T-helper 2 cell treated with Interferon-gamma antibody and Interleukin-4, amounts not matched to agents 100 ng/mL and 5 ng/mL, for 36 hours (primary cell): ENCODE measurements around the gene CSAD. TPM values are rescaled to one million over a fixed set of nuclear protein-coding genes. Genes with fewer than 3 reads are reported as not detected.
"Not testable (repeated sequence)": the region's sequence is repeated elsewhere in the genome, so short reads cannot be mapped to it uniquely, and the experiment has no call there.

ENCODE experiments used
- intact Hi-C: fragments of 100-400 bp; cut with micrococcal nuclease; formaldehyde crosslinking; loops from one replicate; pipeline ENCODE4 v1.15.1; 2023
- total RNA-seq: library from RNA; stranded (reverse); gene quantifications from 2 replicates; pipeline ENCODE4 v1.2.3, GENCODE V29; 2022

CSAD gene
- total RNA-seq, 1 donor from 2014 or later = 24.9 TPM

DNA sequence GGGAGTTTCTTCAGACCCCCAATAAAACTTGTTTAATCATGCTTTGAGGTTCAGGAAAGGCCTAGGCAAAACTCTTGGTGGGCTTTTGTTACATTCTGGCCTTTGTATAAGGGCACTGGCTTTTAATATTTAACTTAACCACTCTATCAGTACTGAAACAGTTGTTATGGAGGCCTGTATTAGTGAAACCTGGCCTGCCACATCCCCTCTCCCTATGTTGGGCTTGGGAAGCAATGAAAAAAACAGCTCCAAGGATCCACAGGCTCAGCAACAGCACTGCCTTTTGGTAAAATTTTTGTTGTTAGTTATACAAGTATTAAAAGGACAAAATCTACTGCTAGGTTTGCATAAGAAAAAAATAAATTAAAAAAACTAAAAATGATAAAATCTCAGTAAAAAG is 66.8 kb downstream of the CSAD start:
- intact Hi-C loops = no loop called here

GRCh38 chr12:53113136-53113705 is 67.5 kb downstream of the CSAD start:
- intact Hi-C loops = no loop called here

DNA sequence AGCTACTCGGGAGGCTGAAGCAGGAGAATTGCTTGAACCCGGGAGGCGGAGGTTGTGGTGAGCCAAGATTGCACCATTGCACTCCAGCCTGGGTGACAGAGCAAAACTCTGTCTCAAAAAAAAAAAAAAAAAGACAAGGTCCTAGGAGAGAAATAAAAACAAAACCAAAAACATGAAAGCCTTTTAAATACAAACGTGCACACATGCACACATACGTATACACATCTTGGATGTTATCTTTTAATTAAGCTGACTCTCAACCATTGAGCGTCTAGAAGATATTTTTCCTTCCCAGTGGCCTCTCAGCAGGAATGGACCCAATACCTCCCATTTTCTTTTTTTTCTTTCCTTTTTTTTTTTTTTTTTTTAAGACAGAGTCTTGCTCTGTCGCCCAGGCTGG is 68.3 kb downstream of the CSAD start:
- intact Hi-C loops = not testable (repeated sequence)

Other genes with a start within 250 kb of the CSAD start
- 0.75 and 1.2 TPM in 2 replicates for gene KRT18, start 231.8 kb downstream of the CSAD start, total RNA-seq
- gene EIF4B, start 174.5 kb downstream of the CSAD start, total RNA-seq = 383 and 386 TPM in 2 replicates
- 1.3 and 1.6 TPM in 2 replicates for gene TNS2, start 130.9 kb downstream of the CSAD start, total RNA-seq
- gene SPRYD3, start 101.5 kb downstream of the CSAD start, total RNA-seq = 29.8 and 30.0 TPM in 2 replicates
- gene IGFBP6, start 83.3 kb downstream of the CSAD start, total RNA-seq = 0.43 and 0.48 TPM in 2 replicates
- 0.43 and 0.45 TPM in 2 replicates for gene SOAT2, start 77.4 kb downstream of the CSAD start, total RNA-seq
- 33.7 and 39.6 TPM in 2 replicates for gene ZNF740, start 203 bp downstream of the CSAD start, total RNA-seq
- 742 and 770 TPM in 2 replicates for gene ITGB7, start 26.3 kb upstream of the CSAD start, total RNA-seq
- gene RARG, start 51.3 kb upstream of the CSAD start, total RNA-seq = 47.6 and 49.0 TPM in 2 replicates
- 75.1 and 79.7 TPM in 2 replicates for gene ESPL1, start 87.4 kb upstream of the CSAD start, total RNA-seq
- 287 and 296 TPM in 2 replicates for gene PFDN5, start 114.6 kb upstream of the CSAD start, total RNA-seq
- 58.6 and 64.5 TPM in 2 replicates for gene MYG1, start 118.8 kb upstream of the CSAD start, total RNA-seq
- 74.0 and 79.3 TPM in 2 replicates for gene AAAS, start 140.7 kb upstream of the CSAD start, total RNA-seq
- gene SP7, start 155.4 kb upstream of the CSAD start, total RNA-seq = not detected in 2 replicates
- 80.0 TPM in 2 replicates for gene SP1, start 199.3 kb upstream of the CSAD start, total RNA-seq
- gene AMHR2, start 242.9 kb upstream of the CSAD start, total RNA-seq = 0.14 TPM in 1 of 2 replicates, not detected in the other